ENCODE data around the gene UBN2. TPM values are rescaled to one million over a fixed set of nuclear protein-coding genes. Genes with fewer than 3 reads are reported as not detected.
"Not testable (repeated sequence)": the region's sequence is repeated elsewhere in the genome, so short reads cannot be mapped to it uniquely, and the experiment has no call there.

UBN2 gene
- total RNA-seq, 6 donors from 2014 or later: 8.1 to 29.3 (median 17.1) TPM

GRCh38 chr7:139226158-139226515 is 4.9 kb upstream of the UBN2 start:
- H3K4me1 ChIP-seq; H3K4me3 ChIP-seq; H3K27ac ChIP-seq; ATAC-seq (ENCODE audit: low FRiP score in 2 of 2); H3K27me3 ChIP-seq; H3K36me3 ChIP-seq; DNase-seq; H3K9me3 ChIP-seq: not testable (repeated sequence)
- 86 to 97% methylated on average over 10 to 12 of the region's 23 CpGs for WGBS, 2 donors

GRCh38 chr7:139226988-139227488 is 4.0 kb upstream of the UBN2 start:
- not testable (repeated sequence) for ATAC-seq (ENCODE audit: low FRiP score in 2 of 2); H3K36me3 ChIP-seq; H3K27me3 ChIP-seq; H3K4me3 ChIP-seq; H3K9me3 ChIP-seq; DNase-seq; H3K27ac ChIP-seq
- peaks cover 2 to 11% (median 5%) of the 10 kb centered on the region in 4 donors for H3K4me1 ChIP-seq
- 87 to 89% methylated on average over 8 of the region's 8 CpGs for WGBS, 2 donors

- no peaks in the 10 kb centered on the region for H3K9me3 ChIP-seq
- TF ChIP-seq CTCF (IDR thresholded peaks at IDR 0.05) (no peak), POLR2A (IDR thresholded peaks at IDR 0.05) (no peak), POLR2AphosphoS5 (IDR thresholded peaks at IDR 0.05) (no peak), EP300 (IDR thresholded peaks at IDR 0.05) (no peak)
- no peaks in the 10 kb centered on the region for H3K36me3 ChIP-seq
- H3K4me3 ChIP-seq: peak overlapping the region in 3 of 4 donors; percentile 69 to 95 (median 86)
- WGBS, 2 donors: 76 to 77% methylated on average over 8 of the region's 8 CpGs
- no peak for ATAC-seq (ENCODE audit: low FRiP score in 2 of 2)
- H3K27ac ChIP-seq: peak overlapping the region; percentile 93 to 94 (median 93)
- peaks cover 5 to 25% (median 16%) of the 10 kb centered on the region in 4 donors for H3K4me1 ChIP-seq
- DNase-seq: no peak
- no peaks in the 10 kb centered on the region for H3K27me3 ChIP-seq
Measured at GRCh38 chr7:139230023-139230422, 1.0 kb upstream of the UBN2 start.

- Histone ChIP-seq H3K4me3 (peak overlapping the region; percentile 69 to 95 (median 82)), H3K4me1 (peaks cover 5 to 25% (median 16%) of the 10 kb centered on the region in 4 donors), H3K27ac (peak overlapping the region; percentile 93 to 94 (median 93)), H3K9me3 (no peaks in the 10 kb centered on the region), H3K27me3 (no peaks in the 10 kb centered on the region), H3K36me3 (no peaks in the 10 kb centered on the region)
- WGBS, 2 donors: 2 to 3% methylated on average over 12 of the region's 12 CpGs
- no peak for TF ChIP-seq POLR2A (IDR thresholded peaks at IDR 0.05)
- no peak for TF ChIP-seq EP300 (IDR thresholded peaks at IDR 0.05)
- no peak for TF ChIP-seq POLR2AphosphoS5 (IDR thresholded peaks at IDR 0.05)
- TF ChIP-seq CTCF (IDR thresholded peaks at IDR 0.05): no peak
- ATAC-seq (ENCODE audit: low FRiP score in 2 of 2) (no peak), DNase-seq (no peak)
Measured at GRCh38 chr7:139230484-139230773, 608 bp upstream of the UBN2 start.

GRCh38 chr7:139231513-139232376 is 708 bp downstream of the UBN2 start:
- H3K4me3 ChIP-seq: peak overlapping the region; percentile 69 to 95 (median 82)
- peak; percentile 50 to 88 for DNase-seq

More at GRCh38 chr7:139231513-139232376, 708 bp downstream of the UBN2 start:
- Histone ChIP-seq H3K9me3 (no peaks in the 10 kb centered on the region), H3K27ac (peak overlapping the region; percentile 93 to 94 (median 93)), H3K36me3 (no peaks in the 10 kb centered on the region), H3K4me1 (peaks cover 5 to 25% (median 16%) of the 10 kb centered on the region in 4 donors), H3K27me3 (no peaks in the 10 kb centered on the region)
- peak in 1 of 2 donors; percentile 55 for ATAC-seq (ENCODE audit: low FRiP score in 2 of 2)
- TF ChIP-seq CTCF (IDR thresholded peaks at IDR 0.05) (no peak), POLR2AphosphoS5 (IDR thresholded peaks at IDR 0.05) (peak in 1 of 2 donors; percentile 7)
- WGBS, 2 donors: 0 to 1% methylated on average over 5 to 30 of the region's 101 CpGs

Data from upper lobe of left lung (tissue), 6 donors.